GM12878 (cell line): Measurements from ENCODE around the gene ING3. TPM values are rescaled to one million over a fixed set of nuclear protein-coding genes. Genes with fewer than 3 reads are reported as not detected.

ENCODE experiments used
- ATAC-seq: fragments of 200-7000 bp; cut with Tn5 transposase; 3 replicates; pipeline ENCODE4 v1.9.1; 2020; ENCODE audit warnings: mild to moderate bottlenecking, moderate library complexity
- BruUV-seq: library from RNA; stranded (reverse); fragments of 400-500 nt; replicated peaks from 2 replicates; lab custom pipeline; 2021; lab: Mats Ljungman, UMichigan
- CTCF ChIA-PET: fragments of 300-600 bp; sonication (Branson Sonifier 250); formaldehyde crosslinking; extraction: SDS; loops from one replicate; lab custom pipeline; 2021; ENCODE audit warnings: inconsistent platforms; lab: Yijun Ruan, JAX
- POLR2A ChIA-PET: fragments of 350-600 bp; formaldehyde crosslinking; extraction: SDS; loops from one replicate; lab custom pipeline; 2021; ENCODE audit warnings: inconsistent platforms; lab: Charles Lee
- RAD21 ChIA-PET: fragments of 300-600 bp; sonication (Branson Sonifier 250); formaldehyde crosslinking; loops from one replicate; lab custom pipeline; 2023; ENCODE audit warnings: antibody characterized with exemption; ENCODE audit not compliant: unreplicated experiment; lab: Charles Lee
- SMC1A ChIA-PET: fragments of 300-600 bp; sonication (Branson Sonifier 250); formaldehyde crosslinking; loops from one replicate; lab custom pipeline; 2023; ENCODE audit not compliant: unreplicated experiment, uncharacterized antibody; lab: Charles Lee
- DNase-seq: peaks from one replicate; pipeline ENCODE4 v3.0.0-alpha.2; 2011; ENCODE audit warnings: low read depth, low spot score
- FAIRE-seq: peaks from 3 replicates; lab custom pipeline; 2011; peaks lifted over from hg19 to GRCh38; lab: Jason Lieb, UNC
- H2AFZ ChIP-seq: 2 replicates; pipeline ENCODE4 v1.6.0; 2011; ENCODE audit warnings: low read depth, low read length, control low read depth; ENCODE audit not compliant: control insufficient read depth
- H3K27ac ChIP-seq: 2 replicates; pipeline ENCODE4 v1.5.1; 2011; ENCODE audit warnings: control low read depth; ENCODE audit not compliant: control insufficient read depth, insufficient read depth
- H3K27me3 ChIP-seq, 2 experiments: replicated peaks in 1 of 2; 2 replicates each; pipeline versions ENCODE4 v1.6.0 to v1.6.1; 2011; ENCODE audit warnings: low read length in 1 of 2; ENCODE audit not compliant: control insufficient read depth in 2 of 2, insufficient read depth in 2 of 2
- H3K36me3 ChIP-seq, 2 experiments: 2 replicates each; pipeline ENCODE4 v1.5.1; 2011; ENCODE audit warnings: low read length in 1 of 2; ENCODE audit not compliant: control insufficient read depth in 2 of 2, insufficient read depth in 2 of 2
- H3K4me1 ChIP-seq: 2 replicates; pipeline ENCODE4 v1.6.1; 2011; ENCODE audit warnings: mild to moderate bottlenecking, low read length, moderate library complexity, mixed read lengths; ENCODE audit not compliant: control insufficient read depth, insufficient read depth
- H3K4me2 ChIP-seq: 2 replicates; pipeline ENCODE4 v1.6.0; 2011; ENCODE audit warnings: control low read depth; ENCODE audit not compliant: control insufficient read depth, insufficient read depth
- H3K4me3 ChIP-seq: fragments of 200-600 bp; sonication (generic); 2 replicates; pipeline ENCODE4 v1.5.1; 2016
- H3K79me2 ChIP-seq: 2 replicates; pipeline ENCODE4 v1.6.0; 2011; ENCODE audit warnings: low read length; ENCODE audit not compliant: control insufficient read depth, insufficient read depth
- H3K9ac ChIP-seq: 2 replicates; pipeline ENCODE4 v1.8.0; 2011; ENCODE audit warnings: low read length, control low read depth, mixed read lengths; ENCODE audit not compliant: control insufficient read depth, insufficient read depth
- H3K9me3 ChIP-seq: replicated peaks from 3 replicates; pipeline ENCODE4 v1.5.1; 2011; ENCODE audit warnings: mild to moderate bottlenecking, low read length; ENCODE audit not compliant: control insufficient read depth, insufficient read depth
- H4K20me1 ChIP-seq: 2 replicates; pipeline ENCODE4 v1.6.0; 2011; ENCODE audit not compliant: control insufficient read depth, insufficient read depth
- CHD2 ChIP-seq: IDR thresholded peaks from 2 replicates; pipeline ENCODE4 v1.6.1; 2011; ENCODE audit warnings: low read depth, low read length, improper control_type of control experiment, borderline replicate concordance
- CUX1 ChIP-seq: IDR thresholded peaks from 2 replicates; pipeline ENCODE4 v1.6.1; 2012; ENCODE audit warnings: improper control_type of control experiment, low read depth, low read length; ENCODE audit not compliant: insufficient replicate concordance
- E2F4 ChIP-seq: IDR thresholded peaks from 2 replicates; pipeline ENCODE4 v1.6.1; 2012; ENCODE audit warnings: low read depth, low read length, improper control_type of control experiment
- MLLT1 ChIP-seq: fragments of 450-650 bp; IDR thresholded peaks from 2 replicates; pipeline ENCODE4 v1.6.1; 2016; ENCODE audit warnings: mild to moderate bottlenecking
- MYB ChIP-seq: fragments of 150-350 bp; IDR thresholded peaks from 2 replicates; pipeline ENCODE4 v1.6.1; 2014; ENCODE audit warnings: mild to moderate bottlenecking, low read depth, low read length, borderline replicate concordance
- PAX8 ChIP-seq: fragments of 450-650 bp; IDR thresholded peaks from 2 replicates; pipeline ENCODE4 v1.6.1; 2017; ENCODE audit warnings: mild to moderate bottlenecking, moderate library complexity
- PBX3 ChIP-seq: IDR thresholded peaks from 2 replicates; pipeline ENCODE4 v1.6.1; 2011; ENCODE audit warnings: mild to moderate bottlenecking, low read depth, low read length, moderate library complexity; ENCODE audit not compliant: insufficient replicate concordance
- PML ChIP-seq: IDR thresholded peaks from 2 replicates; pipeline ENCODE4 v1.6.1; 2012; ENCODE audit warnings: low read length, inconsistent platforms
- RAD21 ChIP-seq: IDR thresholded peaks from 2 replicates; pipeline ENCODE4 v1.6.1; 2011; ENCODE audit warnings: mild to moderate bottlenecking, low read depth, low read length, moderate library complexity; ENCODE audit not compliant: insufficient read depth
- RB1 ChIP-seq: fragments of 450-650 bp; formaldehyde crosslinking; IDR thresholded peaks from 2 replicates; pipeline ENCODE4 v1.6.1; 2017; ENCODE audit warnings: mild to moderate bottlenecking, borderline replicate concordance
- TCF12 ChIP-seq: IDR thresholded peaks from 2 replicates; pipeline ENCODE4 v1.6.1; 2011; ENCODE audit warnings: low read depth, mild to moderate bottlenecking, low read length
- ZBED1 ChIP-seq: IDR thresholded peaks from 2 replicates; pipeline ENCODE4 v1.6.1; 2016; ENCODE audit warnings: borderline replicate concordance
- ZBTB33 ChIP-seq: fragments of 450-650 bp; IDR thresholded peaks from 2 replicates; pipeline ENCODE4 v1.6.1; 2017; ENCODE audit warnings: mild to moderate bottlenecking
- WGBS: methylation state at CpG from one replicate; pipeline ENCODE4 v1.1.6; 2016; ENCODE audit warnings: low lambda C conversion rate; ENCODE audit not compliant: insufficient replicate concordance, insufficient coverage; ENCODE audit errors: missing lambda C conversion rate; 5-methylcytosine and 5-hydroxymethylcytosine counted together
- in situ Hi-C: fragments of 300-500 bp; cut with MboI; formaldehyde crosslinking; loops from 9 replicates; pipeline ENCODE4 v1.14.3; 2018; ENCODE audit warnings: mixed read lengths
- intact Hi-C: fragments of 100-400 bp; cut with micrococcal nuclease; formaldehyde crosslinking; loops from one replicate; pipeline ENCODE4 v1.14.2; 2022; ENCODE audit not compliant: unreplicated experiment
- polyA plus RNA-seq, 11 experiments: library from polyadenylated mRNA; depleted of rRNA in 4 of 11; unstranded in 6 of 11; stranded (reverse) in 5 of 11; fragments of >200 nt; fragmentation: Nextera tagmentation in 4 of 11; fragmentation: Illumina TruSeq in 1 of 11; extraction: Ambion mirVana in 4 of 11; extraction: Trizol in 1 of 11; gene quantifications; 1 replicate in 1 of 11; 2 replicates in 10 of 11; pipeline versions ENCODE4 v1.2.1 to v1.2.3, GENCODE V29; 2011 to 2016; ENCODE audit warnings: inconsistent platforms in 2 of 11, missing spikeins in 2 of 11, low read depth in 1 of 11
- total RNA-seq, 4 experiments: library from RNA; depleted of rRNA in 3 of 4; stranded (reverse); fragments of >200 nt in 3 of 4; fragmentation: Illumina TruSeq in 1 of 4; extraction: Trizol in 1 of 4; gene quantifications; 2 replicates each; pipeline versions ENCODE4 v1.2.1 to v1.2.3, GENCODE V29; 2013 to 2021

Gene ING3
- total and polyA plus RNA-seq, 10 of the 15 experiments (the other 5 are each of a cell fraction or from before 2014, with no cell fraction given): 12.1 to 60.8 (median 28.8) TPM

- CTCF ChIA-PET: interaction anchor here (1.2 to 1.3 kb wide), 2 partner anchors 28 to 225 kb away, joined by 3 to 4 read pairs; no protein-coding TSS in a partner anchor
- H3K4me3 ChIP-seq: no peak overlapping the region
- no peaks in the 10 kb centered on the region for H3K4me1 ChIP-seq
- intact Hi-C loops: no loop called here
- no peak overlapping the region for H2AFZ ChIP-seq
- FAIRE-seq (no peak), DNase-seq (no peak), ATAC-seq (no peak)
- BruUV-seq: no TSS peak
- H3K4me2 ChIP-seq: no peak overlapping the region
- H3K9ac ChIP-seq: no peak overlapping the region
- H3K27ac ChIP-seq: no peak overlapping the region
- POLR2A ChIA-PET: interaction anchor here (0.9 kb wide), 1 partner anchor 10 kb away, joined by 6 read pairs; no protein-coding TSS in a partner anchor
- RAD21 ChIA-PET: no interaction called here
- SMC1A ChIA-PET: interaction anchor here (1.0 kb wide), 1 partner anchor 10 kb away, joined by 3 read pairs; no protein-coding TSS in a partner anchor
- no peaks in the 10 kb centered on the region for H3K79me2 ChIP-seq
- no peaks in the 10 kb centered on the region for H3K9me3 ChIP-seq
- 92% methylated on average over 1 of the region's 1 CpG for WGBS
- H3K27me3 ChIP-seq: no peaks in the 10 kb centered on the region
- in situ Hi-C loops: no loop called here
- H3K36me3 ChIP-seq: no peaks in the 10 kb centered on the region
- H4K20me1 ChIP-seq: no peaks in the 10 kb centered on the region
- TF ChIP-seq CUX1: no peak
- TF ChIP-seq RAD21: no peak
- no peak for TF ChIP-seq PML
- no peak for TF ChIP-seq ZBTB33
- TF ChIP-seq ZBED1: no peak
- TF ChIP-seq PBX3: no peak
- no peak for TF ChIP-seq PAX8
- TF ChIP-seq E2F4: no peak
- no peak for TF ChIP-seq CHD2
- TF ChIP-seq MLLT1: no peak
- no peak for TF ChIP-seq MYB
- no peak for TF ChIP-seq RB1
- no peak for TF ChIP-seq TCF12
Measured at GRCh38 chr7:121017586-121017985, 67.0 kb downstream of the ING3 start.
